ENCODE results near the gene FNDC7. TPM values are rescaled to one million over a fixed set of nuclear protein-coding genes. Genes with fewer than 3 reads are reported as not detected.

FNDC7 gene
- total and polyA plus RNA-seq, 9 of the 15 experiments (the other 6 are each of a cell fraction or from before 2014, with no cell fraction given): not detected

GRCh38 chr1:108699375-108700332 is 13.1 kb upstream of the FNDC7 start:
- no peak overlapping the region for H3K27ac ChIP-seq (ENCODE audit: extremely low read depth, low read depth, low read length)
- H3K9me3 ChIP-seq (replicated peaks; ENCODE audit: control insufficient read depth, insufficient read depth, low read depth, low read length): no peaks in the 10 kb centered on the region
- H2AFZ ChIP-seq (ENCODE audit: low read depth, low read length): no peak overlapping the region
- CTCF ChIA-PET (ENCODE audit: low intra/inter-chr PET ratio): no interaction called here
- peaks cover 6 to 9% of the 10 kb centered on the region in 2 experiments; a peak in 4 of 5 replicates for H3K4me1 ChIP-seq (replicated peaks in 1 of 2; ENCODE audit: control insufficient read depth in 2 of 2, insufficient read depth in 2 of 2, low read length in 2 of 2)
- DNase-seq (ENCODE audit: extremely low read depth in 1 of 4, low spot score in 3 of 4) (no peak), ATAC-seq (no peak), FAIRE-seq (no peak)
- in situ Hi-C loops (cut with MboI) (no loop called here), intact Hi-C loops (cut with micrococcal nuclease) (no loop called here)
- H3K36me3 ChIP-seq (ENCODE audit: control insufficient read depth, insufficient read depth, low read length): peaks cover 77% of the 10 kb centered on the region
- H3K27me3 ChIP-seq (ENCODE audit: control insufficient read depth in 2 of 2, insufficient read depth in 2 of 2, low read length in 2 of 2): no peaks in the 10 kb centered on the region
- H3K4me3 ChIP-seq: no peak overlapping the region
- H3K79me2 ChIP-seq (ENCODE audit: control insufficient read depth, insufficient read depth, low read length): peaks cover 31% of the 10 kb centered on the region
- BruUV-seq (replicated peaks): TSS peak; percentile 48
- H3K9ac ChIP-seq (ENCODE audit: insufficient read depth in 1 of 2, low read depth in 2 of 2, low read length in 2 of 2): no peak overlapping the region
- 89% methylated on average over 18 of the region's 22 CpGs for WGBS (ENCODE audit: insufficient coverage, low coverage, missing lambda C conversion rate)
- no peak overlapping the region for H3K4me2 ChIP-seq (ENCODE audit: insufficient read depth, low read length)
- H3K9me1 ChIP-seq (ENCODE audit: control insufficient read depth, insufficient read depth, low read length): no peaks in the 10 kb centered on the region
- POLR2A ChIA-PET: no interaction called here
- peaks cover 7% of the 10 kb centered on the region; the same call in 1 of the 2 replicates for H4K20me1 ChIP-seq (replicated peaks; ENCODE audit: control insufficient read depth, insufficient read depth, low read length)
- TF ChIP-seq GATA2 (CRISPR knock-in tag; IDR thresholded peaks at IDR 0.05) (peak; percentile 24), DIDO1 (tag; IDR thresholded peaks at IDR 0.05; ENCODE audit: low read depth) (no peak), ZFX (CRISPR knock-in tag; IDR thresholded peaks at IDR 0.05) (no peak), SPI1 (IDR thresholded peaks at IDR 0.05; ENCODE audit: borderline replicate concordance, low read depth, low read length) (peak; percentile 67), CGGBP1 (CRISPR knock-in tag; IDR thresholded peaks at IDR 0.05) (no peak), ILK (tag; IDR thresholded peaks at IDR 0.05; ENCODE audit: borderline replicate concordance, low read depth) (no peak), NFIX (CRISPR knock-in tag; IDR thresholded peaks at IDR 0.05; ENCODE audit: low read depth) (no peak), ZNF766 (CRISPR knock-in tag; conservative IDR thresholded peaks at IDR 0.05) (no peak), TRIM24 (IDR thresholded peaks at IDR 0.05) (no peak; a peak in 1 of 4 replicates), NFIC (IDR thresholded peaks at IDR 0.05) (peak; percentile 33; the same call in 1 of the 2 replicates), PRDM10 (IDR thresholded peaks at IDR 0.05; ENCODE audit: partially characterized antibody) (no peak), FUS (optimal IDR thresholded peaks at IDR 0.05; ENCODE audit: low read depth, low read length) (no peak), SMC3 (conservative IDR thresholded peaks at IDR 0.05; ENCODE audit: insufficient read depth, low read depth, low read length) (no peak), HLTF (IDR thresholded peaks at IDR 0.05) (0 out of 2 replicates have a peak, but pooled peaks have one; percentile 70), ZNF445 (CRISPR knock-in tag; IDR thresholded peaks at IDR 0.05; ENCODE audit: low read depth) (no peak)
- TF ChIP-seq, protein P1, sequence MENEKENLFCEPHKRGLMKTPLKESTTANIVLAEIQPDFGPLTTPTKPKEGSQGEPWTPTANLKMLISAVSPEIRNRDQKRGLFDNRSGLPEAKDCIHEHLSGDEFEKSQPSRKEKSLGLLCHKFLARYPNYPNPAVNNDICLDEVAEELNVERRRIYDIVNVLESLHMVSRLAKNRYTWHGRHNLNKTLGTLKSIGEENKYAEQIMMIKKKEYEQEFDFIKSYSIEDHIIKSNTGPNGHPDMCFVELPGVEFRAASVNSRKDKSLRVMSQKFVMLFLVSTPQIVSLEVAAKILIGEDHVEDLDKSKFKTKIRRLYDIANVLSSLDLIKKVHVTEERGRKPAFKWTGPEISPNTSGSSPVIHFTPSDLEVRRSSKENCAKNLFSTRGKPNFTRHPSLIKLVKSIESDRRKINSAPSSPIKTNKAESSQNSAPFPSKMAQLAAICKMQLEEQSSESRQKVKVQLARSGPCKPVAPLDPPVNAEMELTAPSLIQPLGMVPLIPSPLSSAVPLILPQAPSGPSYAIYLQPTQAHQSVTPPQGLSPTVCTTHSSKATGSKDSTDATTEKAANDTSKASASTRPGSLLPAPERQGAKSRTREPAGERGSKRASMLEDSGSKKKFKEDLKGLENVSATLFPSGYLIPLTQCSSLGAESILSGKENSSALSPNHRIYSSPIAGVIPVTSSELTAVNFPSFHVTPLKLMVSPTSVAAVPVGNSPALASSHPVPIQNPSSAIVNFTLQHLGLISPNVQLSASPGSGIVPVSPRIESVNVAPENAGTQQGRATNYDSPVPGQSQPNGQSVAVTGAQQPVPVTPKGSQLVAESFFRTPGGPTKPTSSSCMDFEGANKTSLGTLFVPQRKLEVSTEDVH (IDR thresholded peaks at IDR 0.05; ENCODE audit: low read depth, partially characterized antibody): peak; percentile 74
